Coronary artery (tissue), 2 donors: ENCODE data around the gene TGFBR3.

Experiments
- DNase-seq: peaks from one replicate; pipeline ENCODE4 v3.0.0-alpha.2; 2017; ENCODE audit warnings: low spot score
- H3K27ac ChIP-seq, 2 donors: fragments of 200-600 bp; sonication (generic); one replicate each; pipeline ENCODE4 v1.5.1; 2016 to 2019
- H3K4me3 ChIP-seq: fragments of 200-600 bp; sonication (generic); 2 replicates; pipeline ENCODE4 v1.5.1; 2016; ENCODE audit warnings: mild to moderate bottlenecking, moderate library complexity
- CTCF ChIP-seq: fragments of 200-600 bp; sonication (generic); IDR thresholded peaks from one replicate; pipeline ENCODE4 v1.5.1; 2019; ENCODE audit warnings: antibody characterized with exemption

TGFBR3 gene

GRCh38 chr1:91851130-91852010 lies 34.6 kb downstream of the TGFBR3 start:
- peak overlapping the region; percentile 64 to 72 for H3K27ac ChIP-seq
- peak; percentile 87 for DNase-seq
- H3K4me3 ChIP-seq, result peak overlapping the region; percentile 36
- no peak for TF ChIP-seq CTCF

- H3K4me3 ChIP-seq, result peak overlapping the region; percentile 36
- no peak for DNase-seq
- peak overlapping the region; percentile 64 to 72 for H3K27ac ChIP-seq
- no peak for TF ChIP-seq CTCF
Measured at GRCh38 chr1:91850708-91851107, 35.2 kb downstream of the TGFBR3 start.

DNA sequence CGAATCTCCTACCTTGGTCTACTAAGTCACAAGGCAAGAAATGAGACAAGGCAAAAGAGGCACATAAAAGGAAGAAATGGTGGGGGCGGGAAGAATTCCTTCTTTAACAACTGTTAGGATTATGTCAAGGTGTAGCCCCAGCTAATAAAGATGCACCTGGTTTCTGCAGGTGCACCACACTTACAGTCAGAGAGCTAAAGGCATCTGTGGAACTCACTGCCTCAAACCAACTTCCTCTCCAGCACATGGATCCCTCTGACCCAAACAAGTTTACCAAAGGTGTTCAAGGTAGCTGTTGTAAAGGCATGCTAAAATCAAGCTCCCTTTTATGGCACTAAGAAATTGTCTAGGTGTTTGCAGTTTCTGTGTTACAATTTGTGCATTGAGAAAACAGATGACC lies 38.1 kb downstream of the TGFBR3 start:
- no peak overlapping the region for H3K27ac ChIP-seq
- no peak for TF ChIP-seq CTCF
- H3K4me3 ChIP-seq, result no peak overlapping the region
- DNase-seq, result no peak

- no peak for DNase-seq
- no peak overlapping the region for H3K4me3 ChIP-seq
- peak overlapping the region; percentile 15 to 60 for H3K27ac ChIP-seq
- no peak for TF ChIP-seq CTCF
Measured at GRCh38 chr1:91846639-91847013, 39.3 kb downstream of the TGFBR3 start.

DNA sequence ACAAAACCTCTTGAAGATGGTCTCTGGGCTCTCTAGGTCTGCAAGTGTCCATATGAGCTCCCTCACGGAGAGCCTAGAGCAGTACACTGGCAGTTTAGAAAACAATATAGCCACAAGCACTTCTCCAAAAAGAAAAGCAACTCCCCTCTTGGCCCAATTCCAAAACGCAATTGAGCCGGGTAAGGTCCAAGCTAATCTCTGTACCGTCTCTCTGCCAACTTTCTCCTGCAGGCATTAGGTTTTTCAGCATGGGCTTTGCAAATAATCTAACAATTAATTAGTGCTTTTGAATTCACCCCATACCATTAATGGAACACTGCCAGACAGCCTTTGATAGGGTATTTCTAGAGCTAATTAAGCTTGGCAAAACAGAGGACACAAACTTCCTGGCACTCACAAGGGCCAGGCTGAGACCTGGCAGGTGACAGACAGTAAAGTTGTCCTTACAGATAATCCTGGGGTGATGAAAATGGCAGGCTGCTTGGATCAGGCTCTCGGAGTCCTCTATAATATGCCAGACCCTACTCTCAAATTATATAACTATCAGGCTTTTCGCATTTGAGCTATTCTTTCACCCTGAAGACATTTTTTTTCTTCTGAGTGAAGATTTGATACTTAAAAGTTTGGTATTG lies 39.8 kb downstream of the TGFBR3 start:
- DNase-seq, result no peak
- Histone ChIP-seq H3K27ac (peak overlapping the region; percentile 60 to 88), H3K4me3 (no peak overlapping the region)
- TF ChIP-seq CTCF, result no peak

GRCh38 chr1:91844862-91845528 lies 41.0 kb downstream of the TGFBR3 start:
- no peak for TF ChIP-seq CTCF
- H3K4me3 ChIP-seq, result peak overlapping the region; percentile 35
- H3K27ac ChIP-seq, result peak overlapping the region; percentile 68 to 88
- DNase-seq, result peak; percentile 85
